Activated CD8-positive, alpha-beta memory T cell treated with anti-CD3 and anti-CD28 coated beads, Interleukin-2, amount 10 ng/mL, durations not matched to agents 7 days and 5 days (primary cell): ENCODE measurements around the gene CACNA1I. TPM values are rescaled to one million over a fixed set of nuclear protein-coding genes. Genes with fewer than 3 reads are reported as not detected.

Experiments
- ATAC-seq: fragments of 150-1000 bp; cut with Tn5 transposase; one replicate; pipeline ENCODE4 v1.10.0; 2021; ENCODE audit warnings: moderate library complexity
- CTCF ChIA-PET: fragments of 350-600 bp; sonication (Branson Sonifier 250); formaldehyde crosslinking; loops from one replicate; lab custom pipeline; 2021; ENCODE audit warnings: antibody characterized with exemption; lab: Charles Lee
- DNase-seq: peaks from one replicate; pipeline ENCODE4 v3.0.0-alpha.2; 2020
- H3K27ac Mint-ChIP-seq: one replicate; pipeline ENCODE4 v1.8.0; 2021; ENCODE audit warnings: mild to moderate bottlenecking, mixed read lengths
- H3K27me3 Mint-ChIP-seq: one replicate; pipeline ENCODE4 v1.8.0; 2021; ENCODE audit warnings: mixed read lengths
- H3K36me3 Mint-ChIP-seq: one replicate; pipeline ENCODE4 v1.8.0; 2021; ENCODE audit warnings: mild to moderate bottlenecking, mixed read lengths
- H3K4me1 Mint-ChIP-seq: one replicate; pipeline ENCODE4 v1.8.0; 2021; ENCODE audit warnings: mixed read lengths
- H3K4me3 Mint-ChIP-seq: one replicate; pipeline ENCODE4 v1.8.0; 2021; ENCODE audit warnings: mild to moderate bottlenecking, moderate library complexity, mixed read lengths
- H3K9me3 Mint-ChIP-seq: one replicate; pipeline ENCODE4 v1.8.0; 2022; ENCODE audit warnings: low read depth, mixed read lengths
- total RNA-seq, 2 experiments: library from RNA; stranded (reverse); gene quantifications; one replicate each; pipeline ENCODE4 v1.2.3, GENCODE V29; 2021

CACNA1I gene
- total RNA-seq, 2 experiments from 2014 or later: 0.30 to 1.8 TPM

GRCh38 chr22:39545386-39546365 is 24.9 kb upstream of the CACNA1I start:
- CTCF ChIA-PET: interaction anchor here (4.8 to 22.3 kb wide), 2 partner anchors 11 to 482 kb away, joined by 30 to 478 read pairs; no protein-coding TSS in a partner anchor
- H3K4me3 Mint-ChIP-seq: no peak overlapping the region

GRCh38 chr22:39546889-39547586 is 23.5 kb upstream of the CACNA1I start:
- no peak overlapping the region for H3K4me3 Mint-ChIP-seq
- ATAC-seq: no peak
- CTCF ChIA-PET: interaction anchor here (22.3 kb wide), 1 partner anchor 481 kb away, joined by 478 read pairs; no protein-coding TSS in a partner anchor
- no peaks in the 10 kb centered on the region for H3K36me3 Mint-ChIP-seq
- peaks cover 50% of the 10 kb centered on the region for H3K27me3 Mint-ChIP-seq
- H3K27ac Mint-ChIP-seq: no peak overlapping the region
- H3K9me3 Mint-ChIP-seq: no peaks in the 10 kb centered on the region
- no peak for DNase-seq
- peaks cover 14% of the 10 kb centered on the region for H3K4me1 Mint-ChIP-seq

More at GRCh38 chr22:39545386-39546365, 24.9 kb upstream of the CACNA1I start:
- Mint-ChIP-seq H3K27ac (no peak overlapping the region), H3K27me3 (peaks cover 42% of the 10 kb centered on the region), H3K36me3 (no peaks in the 10 kb centered on the region), H3K9me3 (no peaks in the 10 kb centered on the region), H3K4me1 (peaks cover 14% of the 10 kb centered on the region)
- peak; percentile 74 for ATAC-seq
- peak; percentile 66 for DNase-seq

GRCh38 chr22:39547587-39547947 is 23.0 kb upstream of the CACNA1I start:
- ATAC-seq (no peak), DNase-seq (no peak)
- H3K27me3 Mint-ChIP-seq: peaks cover 56% of the 10 kb centered on the region
- H3K27ac Mint-ChIP-seq: no peak overlapping the region
- CTCF ChIA-PET: interaction anchor here (22.3 kb wide), 1 partner anchor 481 kb away, joined by 478 read pairs; no protein-coding TSS in a partner anchor
- H3K4me1 Mint-ChIP-seq: peaks cover 14% of the 10 kb centered on the region
- no peaks in the 10 kb centered on the region for H3K9me3 Mint-ChIP-seq
- no peak overlapping the region for H3K4me3 Mint-ChIP-seq
- no peaks in the 10 kb centered on the region for H3K36me3 Mint-ChIP-seq

- Mint-ChIP-seq H3K27ac (no peak overlapping the region), H3K4me1 (peaks cover 6% of the 10 kb centered on the region), H3K9me3 (no peaks in the 10 kb centered on the region), H3K4me3 (no peak overlapping the region), H3K36me3 (peaks cover 1% of the 10 kb centered on the region), H3K27me3 (peaks cover 61% of the 10 kb centered on the region)
- no peak for DNase-seq
- CTCF ChIA-PET: interaction anchor here (0.7 to 2.8 kb wide), 2 partner anchors 194 to 471 kb away, joined by 4 to 10 read pairs; no protein-coding TSS in a partner anchor
- no peak for ATAC-seq
Measured at GRCh38 chr22:39553429-39553828, 17.1 kb upstream of the CACNA1I start.

GRCh38 chr22:39554151-39554550 is 16.4 kb upstream of the CACNA1I start:
- Mint-ChIP-seq H3K4me3 (no peak overlapping the region), H3K36me3 (peaks cover 1% of the 10 kb centered on the region), H3K27me3 (peaks cover 68% of the 10 kb centered on the region), H3K27ac (no peak overlapping the region), H3K4me1 (peaks cover 6% of the 10 kb centered on the region), H3K9me3 (no peaks in the 10 kb centered on the region)
- no peak for DNase-seq
- CTCF ChIA-PET: interaction anchor here (1.1 kb wide), 1 partner anchor 471 kb away, joined by 3 read pairs; no protein-coding TSS in a partner anchor
- no peak for ATAC-seq

- Mint-ChIP-seq H3K4me3 (no peak overlapping the region), H3K9me3 (no peaks in the 10 kb centered on the region), H3K4me1 (peaks cover 6% of the 10 kb centered on the region), H3K27me3 (peaks cover 62% of the 10 kb centered on the region), H3K36me3 (peaks cover 1% of the 10 kb centered on the region), H3K27ac (no peak overlapping the region)
- ATAC-seq (peak; percentile 63), DNase-seq (peak; percentile 52)
- CTCF ChIA-PET: interaction anchor here (1.0 to 1.5 kb wide), 3 partner anchors 22 to 475 kb away, joined by 4 to 6 read pairs (median 6); no protein-coding TSS in a partner anchor
Measured at GRCh38 chr22:39556970-39557841, 13.3 kb upstream of the CACNA1I start.

GRCh38 chr22:39558254-39558727 is 12.3 kb upstream of the CACNA1I start:
- DNase-seq (no peak), ATAC-seq (no peak)
- CTCF ChIA-PET: interaction anchor here (1.3 kb wide), 1 partner anchor 35 kb away, joined by 3 read pairs; no protein-coding TSS in a partner anchor
- no peaks in the 10 kb centered on the region for H3K9me3 Mint-ChIP-seq
- H3K36me3 Mint-ChIP-seq: peaks cover 1% of the 10 kb centered on the region
- peaks cover 52% of the 10 kb centered on the region for H3K27me3 Mint-ChIP-seq
- no peak overlapping the region for H3K4me3 Mint-ChIP-seq
- peaks cover 6% of the 10 kb centered on the region for H3K4me1 Mint-ChIP-seq
- H3K27ac Mint-ChIP-seq: no peak overlapping the region

- Mint-ChIP-seq H3K4me1 (peaks cover 6% of the 10 kb centered on the region), H3K27ac (no peak overlapping the region), H3K27me3 (peaks cover 50% of the 10 kb centered on the region), H3K9me3 (no peaks in the 10 kb centered on the region), H3K36me3 (peaks cover 1% of the 10 kb centered on the region), H3K4me3 (no peak overlapping the region)
- CTCF ChIA-PET: interaction anchor here (1.1 to 1.8 kb wide), 4 partner anchors 34 to 477 kb away, joined by 3 to 12 read pairs (median 3); no protein-coding TSS in a partner anchor
- DNase-seq: no peak
- ATAC-seq: no peak
Measured at GRCh38 chr22:39558950-39559349, 11.6 kb upstream of the CACNA1I start.

GRCh38 chr22:39559456-39560105 is 11.0 kb upstream of the CACNA1I start:
- Mint-ChIP-seq H3K4me3 (no peak overlapping the region), H3K4me1 (peaks cover 6% of the 10 kb centered on the region), H3K27ac (no peak overlapping the region), H3K27me3 (peaks cover 44% of the 10 kb centered on the region), H3K9me3 (no peaks in the 10 kb centered on the region), H3K36me3 (peaks cover 1% of the 10 kb centered on the region)
- DNase-seq (no peak), ATAC-seq (no peak)
- CTCF ChIA-PET: interaction anchor here (1.1 to 1.8 kb wide), 4 partner anchors 33 to 476 kb away, joined by 3 to 12 read pairs (median 3); no protein-coding TSS in a partner anchor

- Mint-ChIP-seq H3K9me3 (no peaks in the 10 kb centered on the region), H3K4me1 (peaks cover 6% of the 10 kb centered on the region), H3K36me3 (peaks cover 1% of the 10 kb centered on the region), H3K4me3 (no peak overlapping the region), H3K27ac (no peak overlapping the region), H3K27me3 (peaks cover 44% of the 10 kb centered on the region)
- CTCF ChIA-PET: interaction anchor here (1.1 to 1.8 kb wide), 3 partner anchors 450 to 476 kb away, joined by 3 to 12 read pairs (median 3); no protein-coding TSS in a partner anchor
- ATAC-seq: no peak
- no peak for DNase-seq
Measured at GRCh38 chr22:39560127-39560526, 10.4 kb upstream of the CACNA1I start.

- ATAC-seq: no peak
- H3K27me3 Mint-ChIP-seq: peaks cover 23% of the 10 kb centered on the region
- peaks cover 13% of the 10 kb centered on the region for H3K4me1 Mint-ChIP-seq
- CTCF ChIA-PET: interaction anchor here (1.6 kb wide), 1 partner anchor 462 kb away, joined by 13 read pairs; no protein-coding TSS in a partner anchor
- no peak for DNase-seq
- H3K4me3 Mint-ChIP-seq: no peak overlapping the region
- H3K36me3 Mint-ChIP-seq: peaks cover 3% of the 10 kb centered on the region
- peaks cover 7% of the 10 kb centered on the region for H3K9me3 Mint-ChIP-seq
- no peak overlapping the region for H3K27ac Mint-ChIP-seq
Measured at GRCh38 chr22:39562839-39563489, 7.6 kb upstream of the CACNA1I start.
